Measurements from ENCODE around the gene STX16. TPM values are rescaled to one million over a fixed set of nuclear protein-coding genes. Genes with fewer than 3 reads are reported as not detected.

The STX16 gene
- total and polyA plus RNA-seq, 2 of the 13 experiments (the other 11 are each of a cell fraction or from before 2014, with no cell fraction given), result 28.0 to 72.7 TPM

GRCh38 chr20:58661598-58662473 is 10.8 kb downstream of the STX16 start:
- Histone ChIP-seq H3K79me2 (ENCODE audit: insufficient read depth, low read length) (peaks cover 82% of the 10 kb centered on the region), H2AFZ (ENCODE audit: low read length) (no peak overlapping the region), H3K36me3 (replicated peaks in 1 of 2; ENCODE audit: control insufficient read depth in 1 of 2, insufficient read depth in 2 of 2, low read length in 2 of 2) (peaks cover 20 to 57% of the 10 kb centered on the region in 2 experiments), H3K4me1 (ENCODE audit: insufficient read depth, low read length) (peaks cover 17% of the 10 kb centered on the region), H3K27me3 (ENCODE audit: control insufficient read depth in 1 of 2, insufficient read depth in 2 of 2, low read length in 2 of 2) (no peaks in the 10 kb centered on the region), H3K27ac (ENCODE audit: extremely low read length, insufficient read depth, low read length) (no peak overlapping the region), H4K20me1 (ENCODE audit: insufficient read depth, low read length) (peaks cover 45% of the 10 kb centered on the region), H3K4me2 (ENCODE audit: low read depth, low read length) (no peak overlapping the region), H3K4me3 (replicated peaks in 1 of 3; ENCODE audit: insufficient read depth in 1 of 3, low read depth in 2 of 3, low read length in 3 of 3) (no peak overlapping the region), H3K9me3 (ENCODE audit: low read length) (no peaks in the 10 kb centered on the region), H3K9ac (ENCODE audit: insufficient read depth, low read depth, low read length) (no peak overlapping the region)
- DNase-seq (ENCODE audit: low spot score) (no peak), ATAC-seq (peak; percentile 38; the same call in 2 of the 3 replicates), FAIRE-seq (no peak)
- TF ChIP-seq ZNF562 (CRISPR knock-in tag; IDR thresholded peaks at IDR 0.05; ENCODE audit: borderline replicate concordance) (no peak), RBM22 (optimal IDR thresholded peaks at IDR 0.05; ENCODE audit: low read length) (peak; percentile 85), RARG (CRISPR knock-in tag; IDR thresholded peaks at IDR 0.05; ENCODE audit: low read depth) (no peak), NFIB (CRISPR knock-in tag; IDR thresholded peaks at IDR 0.05; ENCODE audit: borderline replicate concordance) (no peak), ZFP62 (CRISPR knock-in tag; IDR thresholded peaks at IDR 0.05) (no peak), MEIS2 (CRISPR knock-in tag; IDR thresholded peaks at IDR 0.05) (no peak), RBFOX2 (IDR thresholded peaks at IDR 0.05; ENCODE audit: low read depth, low read length) (peak; percentile 25; the same call in 1 of the 2 replicates), ZNF629 (CRISPR knock-in tag; conservative IDR thresholded peaks at IDR 0.05) (no peak), ZBTB49 (CRISPR knock-in tag; IDR thresholded peaks at IDR 0.05; ENCODE audit: borderline replicate concordance) (no peak), ZXDC (CRISPR knock-in tag; IDR thresholded peaks at IDR 0.05) (no peak)
- 98% methylated on average over 12 of the region's 12 CpGs for WGBS (ENCODE audit: low lambda C conversion rate)
- intact Hi-C loops (cut with micrococcal nuclease; ENCODE audit: unreplicated experiment) (no loop called here), in situ Hi-C loops (cut with HindIII; ENCODE audit: extremely low pct_ligation_motif_present, low pct_unique_long_range_greater_than_20kb) (no loop called here)
- ChIA-PET POLR2A (interaction anchor here (0.6 kb wide), 1 partner anchor 11 kb away, joined by 3 read pairs; the partner anchor contains the start of gene STX16), CTCF (ENCODE audit: low intra/inter-chr PET ratio, low total read pairs) (no interaction called here)
- no TSS peak for BruUV-seq (replicated peaks)
